OCI-LY3 (cell line): ENCODE measurements around the gene CPXM2.

Experiments used
- H2AFZ ChIP-seq: fragments of 200-600, 300-600 bp; shearing (Covaris generic); 2 replicates; pipeline ENCODE4 v1.6.0; 2014; ENCODE audit warnings: antibody characterized with exemption, low read depth, low read length
- H3K27ac ChIP-seq: fragments of 200-600, 300-600 bp; sonication (generic); 2 replicates; pipeline ENCODE4 v1.5.1; 2014; ENCODE audit warnings: mild to moderate bottlenecking, low read length, moderate library complexity, mixed read lengths
- H3K27me3 ChIP-seq: fragments of 200-600, 300-600 bp; sonication (generic); 2 replicates; pipeline ENCODE4 v1.6.1; 2014; ENCODE audit warnings: low read depth, low read length, mixed read lengths
- H3K36me3 ChIP-seq: fragments of 200-600, 300-600 bp; sonication (generic); replicated peaks from 2 replicates; pipeline ENCODE3; 2014; ENCODE audit warnings: low read depth, low read length, mixed read lengths
- H3K4me1 ChIP-seq: fragments of 300-600, 200-600 bp; sonication (generic); 2 replicates; pipeline ENCODE4 v1.6.1; 2014; ENCODE audit warnings: low read length, mixed read lengths
- H3K4me2 ChIP-seq: fragments of 200-600, 300-600 bp; sonication (generic); 2 replicates; pipeline ENCODE4 v1.6.1; 2014; ENCODE audit warnings: low read length, mixed read lengths
- H3K4me3 ChIP-seq: fragments of 300-600, 200-600 bp; sonication (generic); 2 replicates; pipeline ENCODE4 v1.5.1; 2014; ENCODE audit warnings: antibody characterized with exemption, mild to moderate bottlenecking, low read length, moderate library complexity
- H3K79me2 ChIP-seq: fragments of 300-600, 200-600 bp; shearing (Covaris generic); 2 replicates; pipeline ENCODE4 v1.6.1; 2014; ENCODE audit warnings: mild to moderate bottlenecking, low read length, mixed read lengths
- H3K9ac ChIP-seq: fragments of 300-600, 200-600 bp; shearing (Covaris generic); 2 replicates; pipeline ENCODE4 v1.6.0; 2014; ENCODE audit warnings: mild to moderate bottlenecking, low read length, moderate library complexity
- H3K9me3 ChIP-seq: fragments of 200-600, 300-600 bp; shearing (Covaris generic); 2 replicates; pipeline ENCODE4 v1.6.1; 2014; ENCODE audit warnings: low read length, mixed read lengths; ENCODE audit not compliant: insufficient read depth
- H4K20me1 ChIP-seq: fragments of 200-600, 300-600 bp; sonication (generic); 2 replicates; pipeline ENCODE4 v1.6.1; 2016; ENCODE audit warnings: low read length, mixed read lengths; ENCODE audit not compliant: insufficient read depth
- EZH2phosphoT487 ChIP-seq: fragments of 200-600 bp; shearing (Covaris generic); IDR thresholded peaks from 2 replicates; pipeline ENCODE4 v1.6.1; 2018; ENCODE audit warnings: antibody characterized with exemption, mixed run types, low read depth
- TF ChIP-seq, protein P1 (sequence below): fragments of 200-600, 300-600 bp; sonication (generic); IDR thresholded peaks from 2 replicates; pipeline ENCODE4 v1.5.1; 2014; ENCODE audit warnings: antibody characterized with exemption, low read length, low read depth

Gene CPXM2

DNA sequence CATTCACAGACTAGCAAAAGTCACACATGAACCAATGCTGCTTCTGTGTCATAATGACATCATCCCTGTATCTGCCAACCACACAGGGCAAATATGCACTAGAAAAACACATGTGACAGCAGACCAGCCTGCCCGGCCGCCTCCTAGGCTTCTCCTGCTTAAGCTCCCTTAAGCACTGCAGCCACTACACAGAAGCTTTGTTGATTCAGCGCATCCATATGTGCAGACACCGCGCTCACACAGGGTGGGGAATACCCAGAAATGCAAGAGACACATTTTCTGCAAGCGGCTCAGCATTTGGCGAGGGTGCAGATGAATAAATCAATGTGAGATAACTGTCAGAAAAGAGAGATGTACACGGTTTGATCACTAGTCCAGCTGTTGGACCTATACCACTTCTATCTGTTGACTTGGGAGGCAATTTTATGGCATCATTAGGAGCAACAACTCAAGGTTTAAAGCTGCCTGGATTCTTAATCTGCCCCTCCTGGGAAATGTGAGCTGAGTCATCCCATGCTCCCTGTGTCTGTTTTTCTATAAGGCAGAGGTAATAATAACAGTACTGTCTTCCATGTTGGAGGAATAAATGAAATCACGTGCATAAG lies 33.4 kb downstream of the CPXM2 start:
- Histone ChIP-seq H3K9ac (no peak overlapping the region), H2AFZ (no peak overlapping the region), H3K27me3 (no peaks in the 10 kb centered on the region), H3K4me3 (no peak overlapping the region), H3K9me3 (no peaks in the 10 kb centered on the region), H3K4me2 (no peak overlapping the region), H3K27ac (no peak overlapping the region), H4K20me1 (no peaks in the 10 kb centered on the region), H3K4me1 (no peaks in the 10 kb centered on the region), H3K36me3 (no peaks in the 10 kb centered on the region), H3K79me2 (no peaks in the 10 kb centered on the region)
- TF ChIP-seq, protein P1, sequence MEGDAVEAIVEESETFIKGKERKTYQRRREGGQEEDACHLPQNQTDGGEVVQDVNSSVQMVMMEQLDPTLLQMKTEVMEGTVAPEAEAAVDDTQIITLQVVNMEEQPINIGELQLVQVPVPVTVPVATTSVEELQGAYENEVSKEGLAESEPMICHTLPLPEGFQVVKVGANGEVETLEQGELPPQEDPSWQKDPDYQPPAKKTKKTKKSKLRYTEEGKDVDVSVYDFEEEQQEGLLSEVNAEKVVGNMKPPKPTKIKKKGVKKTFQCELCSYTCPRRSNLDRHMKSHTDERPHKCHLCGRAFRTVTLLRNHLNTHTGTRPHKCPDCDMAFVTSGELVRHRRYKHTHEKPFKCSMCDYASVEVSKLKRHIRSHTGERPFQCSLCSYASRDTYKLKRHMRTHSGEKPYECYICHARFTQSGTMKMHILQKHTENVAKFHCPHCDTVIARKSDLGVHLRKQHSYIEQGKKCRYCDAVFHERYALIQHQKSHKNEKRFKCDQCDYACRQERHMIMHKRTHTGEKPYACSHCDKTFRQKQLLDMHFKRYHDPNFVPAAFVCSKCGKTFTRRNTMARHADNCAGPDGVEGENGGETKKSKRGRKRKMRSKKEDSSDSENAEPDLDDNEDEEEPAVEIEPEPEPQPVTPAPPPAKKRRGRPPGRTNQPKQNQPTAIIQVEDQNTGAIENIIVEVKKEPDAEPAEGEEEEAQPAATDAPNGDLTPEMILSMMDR, result no peak
- no peak for TF ChIP-seq EZH2phosphoT487

DNA sequence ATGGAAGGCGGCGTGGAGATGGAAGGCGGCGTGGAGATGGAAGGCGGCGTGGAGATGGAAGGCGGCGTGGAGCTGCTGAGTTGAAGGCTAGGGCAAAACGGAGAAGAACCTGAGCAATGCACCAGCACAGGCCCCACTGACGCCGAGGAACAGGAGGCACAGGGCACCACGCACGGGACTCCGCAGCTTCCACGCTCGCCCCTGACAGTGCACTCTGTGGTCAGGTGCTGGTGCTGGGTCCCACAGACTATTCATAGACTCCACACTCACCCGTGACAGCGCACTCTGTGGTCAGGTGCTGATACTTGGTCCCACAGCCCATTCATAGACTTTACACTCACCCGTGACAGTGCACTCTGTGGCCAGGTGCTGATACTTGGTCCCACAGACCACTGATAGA lies 34.0 kb downstream of the CPXM2 start:
- no peaks in the 10 kb centered on the region for H3K79me2 ChIP-seq
- H3K4me1 ChIP-seq, result no peaks in the 10 kb centered on the region
- H3K4me3 ChIP-seq, result no peak overlapping the region
- H3K27ac ChIP-seq, result no peak overlapping the region
- H3K27me3 ChIP-seq, result no peaks in the 10 kb centered on the region
- no peak overlapping the region for H3K4me2 ChIP-seq
- no peaks in the 10 kb centered on the region for H3K9me3 ChIP-seq
- H2AFZ ChIP-seq, result no peak overlapping the region
- H3K9ac ChIP-seq, result no peak overlapping the region
- no peak for TF ChIP-seq EZH2phosphoT487
- TF ChIP-seq, protein P1, result no peak
- H3K36me3 ChIP-seq, result no peaks in the 10 kb centered on the region
- no peaks in the 10 kb centered on the region for H4K20me1 ChIP-seq

DNA sequence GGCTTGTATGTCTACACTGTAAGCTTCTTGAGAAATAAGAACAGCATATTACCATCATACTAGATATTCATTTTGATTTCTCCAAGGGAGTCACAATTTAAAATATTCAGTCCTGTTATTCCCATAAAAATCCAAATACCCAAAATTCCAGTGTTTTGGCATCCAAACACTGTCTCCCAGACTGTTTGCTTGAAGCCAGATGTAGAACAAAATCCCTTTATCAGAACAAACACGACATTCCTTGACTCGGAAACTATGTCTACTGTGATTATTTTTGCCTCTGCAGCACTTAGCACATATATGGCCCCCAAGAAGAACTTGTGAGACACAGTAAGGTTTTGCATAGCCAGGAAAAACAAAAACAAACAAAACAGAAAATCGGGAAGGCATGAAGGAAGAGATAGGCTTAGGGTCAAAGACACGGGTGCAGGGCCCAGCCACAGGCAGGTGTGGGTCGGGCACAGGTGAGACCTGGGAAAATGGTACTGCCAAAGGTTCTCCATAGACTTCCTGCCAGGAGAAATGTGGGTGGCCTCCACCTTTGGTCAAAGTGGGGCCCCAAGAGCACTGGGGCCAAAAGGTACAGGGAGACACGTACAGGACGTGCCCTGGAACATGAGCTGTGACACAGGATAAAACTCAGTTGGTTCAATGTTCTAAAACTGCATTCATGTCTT lies 36.5 kb downstream of the CPXM2 start:
- Histone ChIP-seq H3K27me3 (no peaks in the 10 kb centered on the region), H2AFZ (no peak overlapping the region), H3K36me3 (no peaks in the 10 kb centered on the region), H3K4me3 (no peak overlapping the region), H3K4me1 (no peaks in the 10 kb centered on the region), H3K79me2 (no peaks in the 10 kb centered on the region), H3K27ac (no peak overlapping the region), H4K20me1 (no peaks in the 10 kb centered on the region), H3K4me2 (no peak overlapping the region), H3K9me3 (no peaks in the 10 kb centered on the region), H3K9ac (no peak overlapping the region)
- no peak for TF ChIP-seq EZH2phosphoT487
- TF ChIP-seq, protein P1, result no peak

DNA sequence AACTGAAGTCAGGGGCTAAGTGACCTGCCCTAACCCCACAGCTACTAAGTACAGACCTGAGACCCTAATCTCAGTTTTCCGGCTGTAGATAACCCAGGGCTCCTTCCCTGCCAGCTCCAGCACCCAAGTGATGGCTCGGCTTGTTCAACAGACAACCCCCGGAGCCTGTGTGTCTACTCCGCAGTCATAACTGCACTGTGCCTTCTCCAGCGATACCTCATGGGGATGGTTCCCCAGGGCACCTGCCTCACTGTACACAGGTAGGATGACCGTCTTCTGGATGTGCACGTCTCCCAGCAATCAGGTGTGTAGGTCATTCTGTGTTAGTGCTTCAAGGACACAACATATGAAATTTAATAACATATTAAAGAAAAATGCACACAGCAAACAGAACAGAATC lies 37.1 kb downstream of the CPXM2 start:
- Histone ChIP-seq H3K27ac (no peak overlapping the region), H3K36me3 (no peaks in the 10 kb centered on the region), H3K4me3 (no peak overlapping the region), H3K9me3 (no peaks in the 10 kb centered on the region), H2AFZ (no peak overlapping the region), H3K9ac (no peak overlapping the region), H3K4me1 (no peaks in the 10 kb centered on the region), H3K27me3 (no peaks in the 10 kb centered on the region), H4K20me1 (no peaks in the 10 kb centered on the region), H3K4me2 (no peak overlapping the region), H3K79me2 (no peaks in the 10 kb centered on the region)
- TF ChIP-seq EZH2phosphoT487, result no peak
- TF ChIP-seq, protein P1, result no peak
